ENCODE data around the gene MKLN1. TPM values are rescaled to one million over a fixed set of nuclear protein-coding genes. Genes with fewer than 3 reads are reported as not detected.
A peak's percentile ranks its signal among the peaks of the same experiment; 100 is the strongest.

MKLN1 gene
- total RNA-seq, 1 donor from 2014 or later: 66.3 TPM

- Mint-ChIP-seq H3K4me1 (ENCODE audit: unreplicated experiment) (peaks cover 68% of the 10 kb centered on the region), H3K36me3 (ENCODE audit: low read depth, unreplicated experiment) (peaks cover 63% of the 10 kb centered on the region), H3K27me3 (ENCODE audit: unreplicated experiment) (peaks cover 31% of the 10 kb centered on the region), H3K9me3 (ENCODE audit: unreplicated experiment) (no peaks in the 10 kb centered on the region), H3K4me3 (ENCODE audit: unreplicated experiment) (no peak overlapping the region), H3K27ac (ENCODE audit: unreplicated experiment) (peak overlapping the region; percentile 48)
- no peak for DNase-seq (ENCODE audit: low spot score)
- TF ChIP-seq, protein P1, sequence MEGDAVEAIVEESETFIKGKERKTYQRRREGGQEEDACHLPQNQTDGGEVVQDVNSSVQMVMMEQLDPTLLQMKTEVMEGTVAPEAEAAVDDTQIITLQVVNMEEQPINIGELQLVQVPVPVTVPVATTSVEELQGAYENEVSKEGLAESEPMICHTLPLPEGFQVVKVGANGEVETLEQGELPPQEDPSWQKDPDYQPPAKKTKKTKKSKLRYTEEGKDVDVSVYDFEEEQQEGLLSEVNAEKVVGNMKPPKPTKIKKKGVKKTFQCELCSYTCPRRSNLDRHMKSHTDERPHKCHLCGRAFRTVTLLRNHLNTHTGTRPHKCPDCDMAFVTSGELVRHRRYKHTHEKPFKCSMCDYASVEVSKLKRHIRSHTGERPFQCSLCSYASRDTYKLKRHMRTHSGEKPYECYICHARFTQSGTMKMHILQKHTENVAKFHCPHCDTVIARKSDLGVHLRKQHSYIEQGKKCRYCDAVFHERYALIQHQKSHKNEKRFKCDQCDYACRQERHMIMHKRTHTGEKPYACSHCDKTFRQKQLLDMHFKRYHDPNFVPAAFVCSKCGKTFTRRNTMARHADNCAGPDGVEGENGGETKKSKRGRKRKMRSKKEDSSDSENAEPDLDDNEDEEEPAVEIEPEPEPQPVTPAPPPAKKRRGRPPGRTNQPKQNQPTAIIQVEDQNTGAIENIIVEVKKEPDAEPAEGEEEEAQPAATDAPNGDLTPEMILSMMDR (IDR thresholded peaks at IDR 0.05; ENCODE audit: unreplicated experiment): no peak
Measured at GRCh38 chr7:131508754-131509486, 181.2 kb downstream of the MKLN1 start.

DNA sequence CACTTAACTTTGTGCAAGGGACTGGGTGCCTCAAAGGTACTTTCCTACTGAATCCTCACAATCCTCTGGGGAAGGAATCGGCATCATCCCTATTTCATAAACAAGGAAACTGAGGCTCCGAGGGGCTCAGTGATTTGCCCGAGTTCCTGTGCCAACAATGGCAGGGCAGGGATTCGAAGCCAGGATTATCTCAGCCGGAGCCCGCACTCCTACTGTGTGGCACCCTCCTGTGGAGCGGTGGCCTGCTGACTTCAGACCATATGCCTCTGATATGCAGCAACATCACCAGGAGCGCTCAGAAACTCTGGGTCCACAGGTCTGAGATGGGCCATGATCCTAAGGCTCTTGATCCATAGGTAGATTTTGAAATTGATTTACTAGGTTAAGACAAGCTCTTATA lies 182.1 kb downstream of the MKLN1 start:
- no peak overlapping the region for H3K4me3 Mint-ChIP-seq (ENCODE audit: unreplicated experiment)
- peaks cover 27% of the 10 kb centered on the region for H3K27me3 Mint-ChIP-seq (ENCODE audit: unreplicated experiment)
- TF ChIP-seq, protein P1 (IDR thresholded peaks at IDR 0.05; ENCODE audit: unreplicated experiment): no peak
- DNase-seq (ENCODE audit: low spot score): no peak
- peaks cover 62% of the 10 kb centered on the region for H3K4me1 Mint-ChIP-seq (ENCODE audit: unreplicated experiment)
- H3K27ac Mint-ChIP-seq (ENCODE audit: unreplicated experiment): no peak overlapping the region
- H3K36me3 Mint-ChIP-seq (ENCODE audit: low read depth, unreplicated experiment): peaks cover 58% of the 10 kb centered on the region
- no peaks in the 10 kb centered on the region for H3K9me3 Mint-ChIP-seq (ENCODE audit: unreplicated experiment)

GRCh38 chr7:131511071-131511470 lies 183.4 kb downstream of the MKLN1 start:
- no peak for DNase-seq (ENCODE audit: low spot score)
- H3K27ac Mint-ChIP-seq (ENCODE audit: unreplicated experiment): peak overlapping the region; percentile 22

GRCh38 chr7:131511774-131512535 lies 184.3 kb downstream of the MKLN1 start:
- no peak for DNase-seq (ENCODE audit: low spot score)
- Mint-ChIP-seq H3K36me3 (ENCODE audit: low read depth, unreplicated experiment) (peaks cover 46% of the 10 kb centered on the region), H3K4me1 (ENCODE audit: unreplicated experiment) (peaks cover 58% of the 10 kb centered on the region), H3K4me3 (ENCODE audit: unreplicated experiment) (peak overlapping the region; percentile 17), H3K27ac (ENCODE audit: unreplicated experiment) (peak overlapping the region; percentile 65), H3K27me3 (ENCODE audit: unreplicated experiment) (peaks cover 22% of the 10 kb centered on the region), H3K9me3 (ENCODE audit: unreplicated experiment) (no peaks in the 10 kb centered on the region)
- TF ChIP-seq, protein P1 (IDR thresholded peaks at IDR 0.05; ENCODE audit: unreplicated experiment): no peak

More at GRCh38 chr7:131511071-131511470, 183.4 kb downstream of the MKLN1 start:
- TF ChIP-seq, protein P1 (IDR thresholded peaks at IDR 0.05; ENCODE audit: unreplicated experiment): no peak
- H3K4me1 Mint-ChIP-seq (ENCODE audit: unreplicated experiment): peaks cover 61% of the 10 kb centered on the region
- H3K27me3 Mint-ChIP-seq (ENCODE audit: unreplicated experiment): peaks cover 22% of the 10 kb centered on the region
- H3K9me3 Mint-ChIP-seq (ENCODE audit: unreplicated experiment): no peaks in the 10 kb centered on the region
- H3K4me3 Mint-ChIP-seq (ENCODE audit: unreplicated experiment): peak overlapping the region; percentile 26
- H3K36me3 Mint-ChIP-seq (ENCODE audit: low read depth, unreplicated experiment): peaks cover 55% of the 10 kb centered on the region
